Fibroblast of skin of right biceps (primary cell): ENCODE data around the gene RPL18A.
"Not testable (repeated sequence)": the region's sequence is repeated elsewhere in the genome, so short reads cannot be mapped to it uniquely, and the experiment has no call there.

ENCODE experiments used
- DNase-seq: peaks from one replicate; pipeline ENCODE4 v3.0.0-alpha.2; 2013

The RPL18A gene

GRCh38 chr19:17866964-17867486 lies 7.3 kb downstream of the RPL18A start:
- no peak for DNase-seq

GRCh38 chr19:17868669-17869068 lies 9.0 kb downstream of the RPL18A start:
- no peak for DNase-seq

GRCh38 chr19:17869114-17869608 lies 9.5 kb downstream of the RPL18A start:
- no peak for DNase-seq

- DNase-seq = no peak
Observed at GRCh38 chr19:17871032-17871877, 11.5 kb downstream of the RPL18A start.

- DNase-seq = no peak
Observed at GRCh38 chr19:17871878-17872250, 12.2 kb downstream of the RPL18A start, which contains the start of gene SLC5A5. TSS of gene SLC5A5 (plus strand) at chr19:17871945. CDS start at chr19:17872320, 375 bp downstream.

GRCh38 chr19:17872251-17873001 lies 12.7 kb downstream of the RPL18A start:
- DNase-seq = no peak

GRCh38 chr19:17873786-17874757 lies 14.4 kb downstream of the RPL18A start:
- DNase-seq = no peak

DNA sequence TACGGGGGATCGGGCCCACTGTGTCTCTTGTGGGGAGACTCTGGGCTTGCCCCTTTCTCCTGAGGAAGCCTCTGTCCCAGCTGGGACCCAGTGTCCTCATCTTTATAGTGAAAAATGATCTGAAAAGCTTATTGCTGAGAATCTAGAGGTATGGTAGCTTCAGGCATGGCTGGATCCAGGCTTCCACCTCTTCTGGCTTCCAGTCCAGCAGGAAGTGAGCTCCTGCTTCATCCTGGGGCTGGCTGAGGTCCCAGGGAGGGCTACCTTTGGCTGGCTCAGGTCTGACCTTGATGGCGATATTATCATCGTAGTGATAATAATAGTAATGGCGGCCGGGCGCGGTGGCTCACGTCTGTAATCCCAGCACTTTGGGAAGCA lies 15.0 kb downstream of the RPL18A start:
- DNase-seq = no peak

DNA sequence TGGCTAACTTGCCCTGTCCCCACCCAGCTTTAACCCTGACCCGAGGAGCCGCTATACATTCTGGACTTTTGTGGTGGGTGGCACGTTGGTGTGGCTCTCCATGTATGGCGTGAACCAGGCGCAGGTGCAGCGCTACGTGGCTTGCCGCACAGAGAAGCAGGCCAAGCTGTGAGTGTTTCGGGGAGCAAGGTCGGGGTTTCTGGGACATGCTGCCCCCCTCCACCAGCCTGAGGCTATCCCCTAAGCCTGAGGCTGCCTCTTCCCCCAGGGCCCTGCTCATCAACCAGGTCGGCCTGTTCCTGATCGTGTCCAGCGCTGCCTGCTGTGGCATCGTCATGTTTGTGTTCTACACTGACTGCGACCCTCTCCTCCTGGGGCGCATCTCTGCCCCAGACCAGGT lies 18.0 kb downstream of the RPL18A start:
- DNase-seq = no peak

- no peak for DNase-seq
Observed at GRCh38 chr19:17879466-17879865, 19.8 kb downstream of the RPL18A start.

DNA sequence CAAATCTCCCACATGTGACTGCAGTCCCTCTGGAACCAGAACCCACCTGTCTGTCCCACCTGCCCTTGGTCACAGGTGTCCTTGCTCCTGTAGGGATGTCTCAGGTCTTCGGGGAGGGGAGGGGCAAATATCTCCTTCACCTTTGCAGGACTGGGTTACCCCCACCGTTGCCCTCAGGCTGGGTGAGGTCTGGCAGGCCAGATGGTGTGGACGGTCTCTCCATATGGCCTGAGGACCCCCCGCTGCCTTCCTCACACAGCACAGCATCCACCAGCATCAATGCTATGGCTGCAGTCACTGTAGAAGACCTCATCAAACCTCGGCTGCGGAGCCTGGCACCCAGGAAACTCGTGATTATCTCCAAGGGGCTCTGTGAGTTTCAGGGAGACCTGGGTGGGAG lies 22.0 kb downstream of the RPL18A start:
- no peak for DNase-seq

- DNase-seq = no peak
Observed at GRCh38 chr19:17883627-17884410, 24.1 kb downstream of the RPL18A start.

- no peak for DNase-seq
Observed at GRCh38 chr19:17886515-17886914, 26.8 kb downstream of the RPL18A start.

GRCh38 chr19:17887221-17887620 lies 27.5 kb downstream of the RPL18A start:
- DNase-seq = not testable (repeated sequence)

GRCh38 chr19:17888260-17888659 lies 28.6 kb downstream of the RPL18A start:
- no peak for DNase-seq

DNA sequence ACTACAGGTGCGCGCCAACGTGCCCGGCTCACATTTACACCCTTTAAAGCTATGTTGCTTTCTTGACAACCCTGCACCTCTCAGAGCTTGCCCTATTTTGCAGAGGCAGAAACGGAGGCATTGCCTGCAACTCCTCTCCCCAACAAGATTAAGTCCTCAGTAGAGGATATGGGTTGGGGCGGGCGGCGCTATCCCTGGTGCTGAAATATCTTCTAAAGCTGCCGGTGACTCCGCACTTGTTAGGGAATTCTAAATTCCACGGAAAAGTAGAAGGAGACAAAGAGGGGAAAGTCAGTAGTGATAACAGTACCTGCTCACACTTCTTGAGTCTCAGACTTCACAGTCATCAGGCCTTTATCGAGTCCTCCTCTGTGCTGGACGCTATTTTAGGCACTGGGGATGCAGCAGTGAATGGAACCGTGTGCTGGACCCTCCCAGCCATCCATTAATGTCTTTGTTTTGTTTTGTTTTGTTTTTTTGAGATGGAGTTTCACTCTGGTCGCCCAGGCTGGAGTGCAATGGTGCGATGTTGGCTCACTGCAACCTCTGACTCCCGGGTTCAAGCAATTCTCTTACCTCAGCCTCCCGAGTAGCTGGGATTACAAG lies 30.0 kb downstream of the RPL18A start:
- peak; percentile 44 for DNase-seq

DNA sequence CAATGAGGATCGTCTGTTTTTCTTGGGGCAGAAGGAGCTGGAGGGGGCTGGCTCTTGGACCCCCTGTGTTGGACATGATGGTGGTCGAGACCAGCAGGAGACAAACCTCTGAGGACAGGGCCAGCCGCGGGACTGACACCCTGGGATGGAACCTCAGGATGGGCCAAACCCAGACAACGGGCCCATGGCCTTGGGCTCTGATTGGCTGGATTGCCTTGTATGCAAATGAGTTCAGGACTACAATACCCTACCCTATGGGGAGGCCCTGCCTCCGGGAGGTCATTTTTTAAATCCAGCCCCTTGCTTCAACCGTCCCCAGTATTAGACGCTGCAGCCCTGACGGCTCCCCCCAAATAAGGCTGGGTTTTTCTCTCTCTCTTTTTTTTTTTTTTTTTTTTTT lies 34.1 kb downstream of the RPL18A start:
- DNase-seq = no peak

DNA sequence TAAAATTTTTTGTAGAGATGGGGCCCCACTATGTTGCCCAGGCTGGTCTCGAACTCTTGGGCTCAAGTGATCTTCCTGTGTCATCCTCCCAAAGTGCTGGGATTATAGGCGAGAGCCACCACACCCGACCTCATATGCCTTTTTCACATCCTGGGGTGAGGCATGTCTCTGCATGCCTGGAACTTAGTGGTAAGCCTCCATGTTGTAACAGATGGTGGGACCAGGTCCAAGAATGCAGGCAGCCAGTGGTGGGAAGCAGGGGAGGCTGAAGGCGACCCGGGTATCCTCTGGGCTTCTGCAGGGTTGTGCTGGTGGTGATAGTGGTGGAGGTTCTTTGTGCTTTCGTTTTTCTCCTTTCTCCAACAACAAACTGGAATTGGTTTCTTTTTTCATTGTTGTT lies 43.0 kb downstream of the RPL18A start:
- DNase-seq = peak; percentile 40

GRCh38 chr19:17908244-17908643 lies 48.5 kb downstream of the RPL18A start:
- DNase-seq = no peak

DNA sequence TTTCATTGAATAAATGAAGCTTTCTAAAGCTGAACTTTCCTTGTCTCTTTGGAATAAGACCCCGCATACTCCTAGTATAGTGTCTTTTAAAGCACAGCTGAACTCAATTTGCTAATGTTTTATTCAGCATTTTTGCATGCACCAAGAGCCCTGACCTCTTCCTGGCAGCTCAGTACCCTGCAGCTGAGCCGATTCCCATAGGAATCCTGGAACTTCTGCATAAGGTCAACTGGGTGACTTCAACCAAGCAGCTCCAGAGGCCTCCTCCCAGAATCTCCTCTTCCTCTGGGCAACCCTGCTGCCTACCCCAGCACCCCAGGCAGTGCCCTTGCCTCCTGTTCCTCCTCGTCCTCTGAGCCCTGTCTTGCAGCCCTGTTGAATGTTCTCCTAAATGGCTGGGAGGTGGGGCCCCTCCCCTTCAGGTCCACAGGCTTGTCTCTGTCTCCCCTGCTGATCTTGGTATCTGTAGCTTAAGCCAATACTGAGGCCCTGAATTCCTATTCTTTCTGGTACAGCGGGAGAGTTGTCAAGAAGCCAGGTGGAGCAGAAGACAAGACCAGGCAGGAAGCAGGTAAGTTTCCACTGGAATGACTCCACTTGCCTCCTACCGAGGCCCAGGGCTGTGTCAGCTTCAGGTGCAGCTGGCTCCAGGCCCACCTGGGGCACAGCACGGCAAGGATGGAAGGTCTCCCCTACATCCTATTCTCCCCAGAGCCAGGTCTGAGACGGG lies 49.5 kb downstream of the RPL18A start:
- no peak for DNase-seq
